Lower lobe of right lung (tissue), 2 donors: ENCODE data around the gene UTRN. TPM values are rescaled to one million over a fixed set of nuclear protein-coding genes. Genes with fewer than 3 reads are reported as not detected.

Experiments used
- ATAC-seq, 2 donors: fragments of 200-7000 bp; cut with Tn5 transposase; one replicate each; pipeline ENCODE4 v1.9.1; 2020 to 2022; ENCODE audit warnings: mild to moderate bottlenecking in 2 of 2, moderate library complexity in 2 of 2
- DNase-seq: peaks from one replicate; pipeline ENCODE4 v3.0.0-alpha.2; 2020
- H3K27ac ChIP-seq: fragments of 200-600 bp; one replicate; pipeline ENCODE4 v1.8.0; 2022
- H3K27me3 ChIP-seq: fragments of 200-600 bp; one replicate; pipeline ENCODE4 v1.8.0; 2022; ENCODE audit warnings: low read depth
- H3K36me3 ChIP-seq: fragments of 200-600 bp; one replicate; pipeline ENCODE4 v1.8.0; 2022; ENCODE audit warnings: mild to moderate bottlenecking
- H3K4me1 ChIP-seq: fragments of 200-600 bp; one replicate; pipeline ENCODE4 v1.8.0; 2022
- H3K4me3 ChIP-seq: fragments of 200-600 bp; one replicate; pipeline ENCODE4 v1.8.0; 2022; ENCODE audit warnings: mild to moderate bottlenecking
- H3K9me3 ChIP-seq: fragments of 200-600 bp; one replicate; pipeline ENCODE4 v1.8.0; 2022
- CTCF ChIP-seq: fragments of 200-600 bp; IDR thresholded peaks from one replicate; pipeline ENCODE4 v1.8.0; 2022; ENCODE audit warnings: antibody characterized with exemption, mild to moderate bottlenecking
- intact Hi-C: fragments of 100-400 bp; cut with DNase I; formaldehyde crosslinking; loops from one replicate; pipeline ENCODE4 v1.11.0; 2022
- total RNA-seq: library from RNA; stranded (reverse); fragmentation: NEBNext Ultra II Directional; extraction: Animal tissue kit (Norgen Biotek cat#: 25700); gene quantifications from one replicate; pipeline ENCODE4 v1.2.1, GENCODE V29; 2021
- donor health status: DM: no; HTN: yes; CAD: no; lungs with severe emphysema.

UTRN gene
- total RNA-seq, 1 donor from 2014 or later: 275 TPM

GRCh38 chr6:144284478-144284782 is 705 bp upstream of the UTRN start:
- intact Hi-C loops: no loop called here
- peak overlapping the region; percentile 93 for H3K27ac ChIP-seq
- TF ChIP-seq CTCF: no peak

GRCh38 chr6:144285548-144285797 is 338 bp downstream of the UTRN start:
- H3K9me3 ChIP-seq: no peaks in the 10 kb centered on the region
- DNase-seq (peak; percentile 70), ATAC-seq (peak; percentile 40 to 54)
- no peaks in the 10 kb centered on the region for H3K27me3 ChIP-seq
- peak overlapping the region; percentile 96 for H3K4me3 ChIP-seq
- H3K36me3 ChIP-seq: no peaks in the 10 kb centered on the region
- intact Hi-C loops: no loop called here
- no peak for TF ChIP-seq CTCF
- peak overlapping the region; percentile 93 for H3K27ac ChIP-seq
- H3K4me1 ChIP-seq: peaks cover 22% of the 10 kb centered on the region

More at GRCh38 chr6:144284478-144284782, 705 bp upstream of the UTRN start:
- no peaks in the 10 kb centered on the region for H3K9me3 ChIP-seq
- no peaks in the 10 kb centered on the region for H3K27me3 ChIP-seq
- no peaks in the 10 kb centered on the region for H3K36me3 ChIP-seq
- no peak for DNase-seq
- H3K4me1 ChIP-seq: peaks cover 22% of the 10 kb centered on the region
- ATAC-seq: no peak
- H3K4me3 ChIP-seq: peak overlapping the region; percentile 96

- peak overlapping the region; percentile 96 for H3K4me3 ChIP-seq
- no peaks in the 10 kb centered on the region for H3K9me3 ChIP-seq
- no peaks in the 10 kb centered on the region for H3K27me3 ChIP-seq
- intact Hi-C loops: no loop called here
- H3K27ac ChIP-seq: peak overlapping the region; percentile 93
- peak; percentile 77 to 81 for ATAC-seq
- H3K4me1 ChIP-seq: peaks cover 23% of the 10 kb centered on the region
- H3K36me3 ChIP-seq: no peaks in the 10 kb centered on the region
- TF ChIP-seq CTCF: no peak
- peak; percentile 88 for DNase-seq
These were observed 815 bp downstream of the UTRN start for GRCh38 chr6:144285798-144286502.

GRCh38 chr6:144286503-144287393 is 1.6 kb downstream of the UTRN start:
- peak overlapping the region; percentile 96 for H3K4me3 ChIP-seq
- intact Hi-C loops: no loop called here
- peak; percentile 64 to 69 for ATAC-seq

GRCh38 chr6:144289006-144289405 is 3.9 kb downstream of the UTRN start:
- Histone ChIP-seq H3K36me3 (peaks cover 14% of the 10 kb centered on the region), H3K4me3 (no peak overlapping the region), H3K4me1 (peaks cover 24% of the 10 kb centered on the region), H3K9me3 (no peaks in the 10 kb centered on the region), H3K27ac (no peak overlapping the region), H3K27me3 (no peaks in the 10 kb centered on the region)
- DNase-seq (no peak), ATAC-seq (no peak)
- intact Hi-C loops: no loop called here
- TF ChIP-seq CTCF: no peak

More at GRCh38 chr6:144286503-144287393, 1.6 kb downstream of the UTRN start:
- Histone ChIP-seq H3K4me1 (peaks cover 31% of the 10 kb centered on the region), H3K36me3 (peaks cover 4% of the 10 kb centered on the region), H3K27ac (peak overlapping the region; percentile 93), H3K27me3 (no peaks in the 10 kb centered on the region), H3K9me3 (no peaks in the 10 kb centered on the region)
- no peak for TF ChIP-seq CTCF
- DNase-seq: peak; percentile 80
